Hematopoietic multipotent progenitor cell treated with erythropoietin and hydrocortisone succinate and interleukin-3 and kit ligand, for 8 days (in vitro differentiated cells): ENCODE data around the gene CR1L.
"Not testable (repeated sequence)": the region's sequence is repeated elsewhere in the genome, so short reads cannot be mapped to it uniquely, and the experiment has no call there.

Source experiments
- DNase-seq: peaks from one replicate; pipeline ENCODE4 v3.0.0-alpha.2; 2015

Gene CR1L

DNA sequence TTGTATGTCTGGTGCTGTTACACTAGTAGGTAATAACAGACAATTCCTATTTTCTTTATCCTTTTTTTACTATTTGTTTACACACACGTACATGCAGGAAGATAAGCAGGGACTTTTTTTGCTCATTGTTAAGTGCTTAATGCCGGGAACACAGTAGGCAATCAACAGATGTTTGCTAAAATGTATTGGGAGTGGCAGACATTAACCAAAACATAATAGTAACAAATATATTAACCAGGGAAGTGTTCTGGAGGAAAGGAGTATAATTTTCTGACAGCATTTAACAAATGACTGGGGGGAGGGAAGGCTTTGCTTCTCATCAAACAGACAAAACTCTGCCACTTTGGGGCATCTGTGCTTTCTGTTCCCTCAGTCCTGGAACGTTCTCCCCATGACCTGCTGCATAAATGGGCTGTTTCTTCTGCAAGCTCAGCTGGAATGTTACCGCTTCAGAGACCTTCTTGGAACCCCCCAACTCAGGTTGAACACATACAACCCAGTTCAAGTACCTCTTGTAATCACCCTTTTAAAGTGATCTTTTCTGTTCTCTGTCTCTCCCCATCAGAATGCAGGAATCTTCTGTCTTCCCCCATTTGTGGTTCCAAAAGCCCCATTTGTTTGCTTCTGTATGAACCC lies 2.1 kb downstream of the CR1L start:
- DNase-seq = no peak

DNA sequence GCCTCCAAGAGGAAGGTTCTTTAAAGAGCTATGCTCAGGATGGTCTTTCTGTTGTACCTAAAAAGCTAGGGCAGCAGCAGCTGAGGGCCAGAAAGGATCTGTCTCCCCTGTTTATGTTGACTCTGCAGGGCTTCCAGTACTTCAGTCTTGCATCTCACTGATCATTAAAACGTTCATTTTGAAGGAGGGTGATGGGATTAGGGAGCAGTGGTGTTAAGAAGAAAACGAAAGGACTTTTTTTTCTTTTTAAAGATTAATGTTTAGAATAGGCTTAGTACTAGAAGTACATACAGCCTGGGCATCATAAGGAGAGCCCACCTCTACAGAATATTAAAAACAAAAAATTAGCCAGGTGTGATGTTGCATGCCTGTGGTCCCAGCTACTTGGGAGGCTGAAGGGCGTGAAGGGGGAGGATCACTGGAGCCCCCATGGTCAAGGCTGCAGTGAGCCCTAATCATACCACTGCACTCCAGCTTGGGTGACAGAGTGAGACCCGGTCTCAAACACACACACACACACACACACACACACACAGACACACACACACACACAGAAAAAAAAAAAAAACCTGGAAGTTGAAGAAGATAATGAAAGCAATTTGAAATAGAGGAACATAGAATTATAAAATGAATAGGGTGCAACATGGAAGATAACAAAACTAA lies 2.9 kb downstream of the CR1L start:
- no peak for DNase-seq

DNA sequence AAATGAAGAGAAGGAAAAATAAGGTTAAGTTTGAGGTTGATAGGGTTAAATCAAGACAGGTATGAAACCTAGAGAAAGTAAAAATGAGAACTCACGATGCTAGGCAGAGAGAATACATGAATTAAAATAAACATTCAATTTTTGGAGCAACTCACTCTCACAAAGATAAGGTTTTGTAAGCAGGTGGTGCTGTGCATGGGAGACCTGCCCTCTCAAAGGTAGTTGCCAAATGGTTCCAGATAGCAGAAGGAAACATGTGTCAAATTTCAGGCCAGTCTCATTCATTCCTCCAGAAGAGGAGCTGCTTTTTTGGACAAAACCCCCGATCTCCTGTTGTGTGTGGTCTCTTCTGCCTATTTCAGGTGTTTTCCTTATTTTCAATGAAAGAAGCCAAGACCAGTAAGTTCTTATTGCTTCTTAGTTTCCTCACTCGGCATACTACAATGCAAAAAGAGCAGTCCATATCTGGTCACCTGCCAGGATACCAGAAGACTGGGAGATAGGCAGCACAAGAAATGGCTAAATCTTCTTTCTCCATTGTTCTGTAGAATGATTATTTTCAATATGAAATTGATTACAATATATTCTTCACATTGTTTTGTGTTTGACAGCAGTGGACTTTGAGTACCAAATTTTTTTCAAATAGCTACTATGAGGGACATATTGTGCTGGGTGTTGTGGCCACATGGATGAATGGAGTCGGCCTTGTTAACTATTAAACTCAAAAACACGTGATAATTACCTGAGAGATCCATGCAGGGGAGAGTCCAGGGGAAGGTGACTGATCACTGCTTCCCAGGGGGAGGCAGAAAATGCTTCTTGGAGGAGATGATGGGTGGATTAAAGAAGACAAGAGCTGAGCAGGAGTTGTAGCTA lies 3.6 kb downstream of the CR1L start:
- peak; percentile 49 for DNase-seq

DNA sequence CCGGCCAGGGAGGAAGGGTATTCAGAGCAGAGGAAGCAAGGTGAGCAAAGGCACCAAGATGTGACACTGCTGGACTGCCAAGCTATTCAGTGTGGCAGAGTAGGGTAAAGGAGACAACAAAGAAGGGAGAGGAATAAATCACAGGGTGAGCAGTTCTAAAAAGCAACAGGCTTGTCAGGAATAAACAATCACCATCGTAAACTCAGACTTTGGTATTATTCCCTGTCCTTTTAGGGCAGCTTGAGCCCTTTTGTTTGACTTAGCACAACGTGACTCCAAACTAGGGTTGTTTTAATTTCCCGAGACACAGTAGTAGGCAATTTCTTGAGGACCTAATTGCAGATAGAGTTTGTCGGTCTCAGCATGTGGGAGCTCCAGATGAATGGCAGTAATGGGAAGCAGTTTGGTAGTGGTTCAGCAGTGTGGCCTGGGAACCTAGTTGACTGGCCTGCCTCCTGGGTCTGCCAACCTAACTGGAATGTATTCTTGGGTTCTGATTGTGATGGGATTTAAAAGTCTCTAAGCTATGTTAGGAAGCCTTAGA lies 4.3 kb downstream of the CR1L start:
- DNase-seq = no peak

DNA sequence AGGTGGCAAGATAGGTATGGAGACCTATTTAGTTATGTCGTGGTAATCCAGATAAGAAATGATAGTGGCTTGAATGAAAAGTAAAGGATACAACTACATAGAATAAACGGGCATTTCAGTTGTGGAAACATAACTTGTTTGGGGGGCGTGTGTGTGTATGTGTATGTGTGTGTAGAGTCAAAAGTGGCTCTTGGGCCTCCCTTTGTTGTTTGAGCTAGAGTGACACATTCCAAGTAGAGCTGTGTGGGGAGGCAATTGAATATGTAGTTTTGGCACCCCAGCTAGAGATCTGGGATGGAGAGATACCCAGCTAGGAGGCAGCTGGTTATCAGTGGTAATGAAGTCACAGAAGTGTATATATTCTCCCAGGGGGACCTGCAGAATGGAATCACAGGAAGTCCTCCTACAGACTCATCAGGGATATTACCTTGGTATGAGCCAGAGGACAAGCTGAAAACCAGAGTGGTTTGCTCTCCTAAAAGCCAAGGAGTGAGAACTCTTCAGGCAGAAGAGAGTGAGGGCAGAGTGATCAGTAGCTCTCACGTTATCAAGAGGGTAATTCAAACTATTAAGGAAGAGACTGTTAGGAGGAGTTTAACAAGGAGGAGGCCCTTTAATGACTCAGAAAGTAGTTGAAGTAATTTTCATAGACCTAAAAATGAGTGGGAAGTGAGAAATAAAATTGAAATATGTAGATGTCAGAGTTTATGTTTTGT lies 5.1 kb downstream of the CR1L start:
- peak; percentile 94 for DNase-seq

DNA sequence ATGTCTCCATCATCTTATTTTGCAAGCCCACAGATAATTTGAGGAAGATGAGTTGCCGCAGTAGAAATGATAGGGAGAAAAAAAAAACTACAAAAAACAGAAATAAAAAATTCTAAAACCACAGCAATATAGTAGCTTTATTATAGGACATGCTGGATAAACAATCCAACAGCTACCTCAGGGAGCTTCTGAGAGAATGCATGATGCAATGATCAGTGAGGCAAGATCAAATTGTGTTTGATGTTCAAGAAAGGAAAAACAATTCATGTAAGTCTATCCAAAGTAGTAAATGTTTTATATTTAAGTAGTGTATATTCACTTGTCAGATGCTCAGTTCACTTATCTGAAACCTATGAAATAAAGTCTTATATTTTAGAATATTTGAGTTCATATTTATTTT lies 6.7 kb downstream of the CR1L start:
- no peak for DNase-seq

DNA sequence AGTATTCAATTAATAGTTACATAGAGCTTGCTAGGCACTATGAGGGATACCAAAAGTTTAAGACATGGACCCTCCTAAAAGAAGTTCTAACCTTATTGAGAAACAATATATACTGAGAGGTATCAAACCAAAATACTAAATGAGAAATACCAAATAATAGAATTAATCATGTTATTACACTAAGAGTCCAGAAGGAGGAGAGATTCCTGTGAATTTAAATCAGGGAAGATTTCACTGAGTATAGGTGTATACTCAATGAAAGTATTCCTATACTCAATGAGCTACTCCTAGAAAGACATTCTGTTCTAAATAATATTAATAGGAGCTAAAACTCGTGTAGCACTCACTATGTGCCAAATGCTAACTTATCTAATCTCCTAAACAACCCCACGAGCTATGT lies 9.4 kb downstream of the CR1L start:
- DNase-seq = no peak

DNA sequence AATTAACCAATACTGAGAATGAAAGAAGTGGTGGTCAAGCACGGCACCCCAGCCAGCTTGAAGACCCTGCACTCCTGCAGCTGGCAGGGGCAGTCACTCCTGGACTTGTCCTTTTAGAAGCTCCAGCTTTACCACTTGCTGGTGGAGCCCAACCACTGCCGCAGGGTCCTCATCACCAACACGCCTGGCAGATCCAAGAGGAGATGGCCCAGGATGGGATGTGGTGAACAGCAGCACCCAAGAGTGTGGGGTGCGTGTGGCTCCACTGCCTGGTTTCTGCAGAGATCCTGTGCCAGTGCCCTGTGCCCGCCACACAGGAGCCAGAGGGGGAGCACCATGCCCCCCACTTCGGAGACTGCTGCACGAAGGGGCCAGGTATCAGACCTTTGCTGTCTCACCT lies 13.5 kb downstream of the CR1L start:
- DNase-seq = no peak

DNA sequence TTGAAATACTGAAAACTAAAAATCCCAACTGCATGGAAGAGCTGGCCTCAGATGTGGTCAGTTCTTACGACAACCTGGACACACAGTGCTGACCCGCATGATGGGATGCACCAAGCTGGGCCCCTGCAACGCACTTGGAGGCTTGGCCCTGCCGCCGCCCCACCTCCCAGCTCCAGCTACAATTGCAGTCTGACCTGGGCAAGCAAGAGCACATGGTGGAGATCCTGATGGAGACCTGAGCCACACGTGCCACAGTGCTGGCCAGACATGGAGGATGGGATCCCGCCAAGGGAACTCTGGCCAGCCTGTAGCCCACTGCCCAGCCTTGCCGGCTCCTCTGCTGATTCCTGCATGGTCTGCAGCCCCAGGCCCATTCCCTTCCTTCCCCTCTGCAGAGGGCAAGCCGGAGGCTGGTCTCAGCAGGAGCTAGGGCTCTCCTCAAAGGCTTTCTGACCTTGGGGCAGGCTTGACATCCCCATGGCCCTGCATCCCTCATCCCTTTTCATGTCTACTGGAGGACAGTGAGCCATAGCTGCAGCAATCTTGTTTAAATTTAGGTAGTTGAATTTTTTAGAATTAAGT lies 14.1 kb downstream of the CR1L start:
- no peak for DNase-seq

DNA sequence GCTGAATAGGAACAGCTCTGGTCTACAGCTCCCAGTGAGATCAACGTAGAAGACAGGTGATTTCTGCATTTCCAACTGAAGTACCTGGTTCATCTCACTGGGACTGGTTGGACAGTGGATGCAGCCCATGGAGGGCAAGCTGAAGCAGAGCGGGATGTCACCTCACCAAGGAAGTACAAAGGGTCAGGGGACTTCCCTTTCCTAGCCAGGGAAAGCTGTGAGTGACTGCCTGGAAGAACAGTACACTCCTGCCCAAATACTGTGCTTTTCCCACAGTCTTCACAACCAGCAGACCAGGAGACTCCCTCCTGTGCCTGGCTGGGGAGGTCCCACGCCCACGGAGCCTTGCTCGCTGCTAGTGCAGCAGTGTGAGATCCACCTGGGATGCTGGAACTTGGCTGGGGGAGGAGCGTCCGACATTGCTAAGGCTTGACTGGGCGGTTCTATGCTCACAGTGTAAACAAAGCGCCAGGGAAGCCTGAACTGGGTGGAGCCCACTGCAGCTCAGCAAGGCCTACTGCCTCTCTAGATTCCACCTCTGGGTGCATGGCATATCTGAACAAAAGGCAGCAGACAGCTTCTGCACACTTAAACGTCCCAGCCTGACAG lies 14.7 kb downstream of the CR1L start:
- DNase-seq = no peak

DNA sequence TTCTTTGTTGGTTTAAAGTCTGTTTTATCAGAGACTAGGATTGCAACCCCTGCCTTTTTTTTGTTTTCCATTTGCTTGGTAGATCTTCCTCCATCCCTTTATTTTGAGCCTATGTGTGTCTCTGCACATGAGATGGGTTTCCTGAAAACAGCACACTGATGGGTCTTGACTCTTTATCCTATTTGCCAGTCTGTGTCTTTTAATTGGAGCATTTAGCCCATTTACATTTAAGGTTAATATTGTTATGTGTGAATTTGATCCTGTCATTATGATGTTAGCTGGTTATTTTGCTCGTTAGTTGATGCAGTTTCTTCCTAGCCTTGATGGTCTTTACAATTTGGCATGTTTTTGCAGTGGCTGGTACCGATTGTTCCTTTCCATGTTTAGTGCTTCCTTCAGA lies 16.5 kb downstream of the CR1L start:
- not testable (repeated sequence) for DNase-seq

DNA sequence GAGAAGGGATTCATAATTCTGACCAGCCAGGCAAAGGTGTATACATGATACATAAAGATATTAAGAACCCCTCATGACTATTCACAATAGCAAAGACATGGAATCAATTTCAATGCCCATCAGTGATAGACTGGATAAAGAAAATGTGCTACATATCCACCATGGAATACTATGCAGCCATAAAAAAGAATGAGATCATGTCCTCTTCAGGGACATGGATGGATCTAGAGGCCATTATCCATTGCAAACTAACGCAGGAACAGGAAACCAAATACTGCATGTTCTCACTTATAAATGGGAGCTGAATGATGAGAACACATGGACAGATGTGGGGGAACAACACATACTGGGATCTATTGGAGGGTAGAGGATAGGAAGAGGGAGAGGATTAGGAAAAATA lies 21.4 kb downstream of the CR1L start:
- no peak for DNase-seq

DNA sequence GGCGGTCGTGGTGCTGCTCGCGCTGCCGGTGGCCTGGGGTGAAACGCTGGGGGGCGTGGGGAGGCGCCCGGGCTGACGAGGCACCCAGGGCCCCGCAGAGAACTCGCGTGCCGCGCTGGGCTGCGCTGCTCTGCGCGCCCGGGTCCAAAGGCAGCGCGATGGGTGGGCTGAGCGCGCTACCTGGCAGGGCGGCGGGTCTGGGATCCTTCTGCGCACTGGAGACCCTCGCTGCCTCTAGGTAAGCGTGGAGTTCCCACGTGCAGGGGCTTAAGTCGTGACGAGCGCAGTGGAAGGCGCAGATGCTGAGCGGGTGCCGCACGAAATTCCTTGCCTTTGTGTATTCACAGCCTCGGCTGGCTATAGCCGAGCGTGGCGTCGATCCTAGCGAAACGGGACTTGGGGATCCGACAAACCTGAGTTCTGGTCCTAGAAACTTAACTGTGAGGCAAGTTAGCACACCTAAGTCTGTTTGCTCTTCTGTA lies 24.6 kb downstream of the CR1L start:
- DNase-seq = no peak

DNA sequence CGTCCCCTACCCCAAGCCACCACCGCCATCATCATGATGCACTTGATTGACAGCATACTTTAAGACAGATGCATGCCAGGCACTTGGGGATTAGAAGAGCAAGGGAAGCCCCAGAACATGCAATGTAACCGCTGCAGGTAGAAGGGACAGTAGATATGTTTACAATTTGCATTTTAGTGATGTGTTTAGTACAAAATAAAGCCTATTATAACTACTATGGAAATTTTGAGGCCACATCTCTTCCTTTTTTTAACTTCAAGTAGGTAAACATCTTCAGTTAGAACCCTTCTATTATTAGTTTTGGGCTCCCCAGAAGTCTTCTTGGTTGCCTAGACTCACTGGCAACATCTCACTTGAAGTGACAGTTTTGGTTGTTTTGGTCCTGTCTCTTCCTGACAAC lies 25.3 kb downstream of the CR1L start:
- DNase-seq = no peak

DNA sequence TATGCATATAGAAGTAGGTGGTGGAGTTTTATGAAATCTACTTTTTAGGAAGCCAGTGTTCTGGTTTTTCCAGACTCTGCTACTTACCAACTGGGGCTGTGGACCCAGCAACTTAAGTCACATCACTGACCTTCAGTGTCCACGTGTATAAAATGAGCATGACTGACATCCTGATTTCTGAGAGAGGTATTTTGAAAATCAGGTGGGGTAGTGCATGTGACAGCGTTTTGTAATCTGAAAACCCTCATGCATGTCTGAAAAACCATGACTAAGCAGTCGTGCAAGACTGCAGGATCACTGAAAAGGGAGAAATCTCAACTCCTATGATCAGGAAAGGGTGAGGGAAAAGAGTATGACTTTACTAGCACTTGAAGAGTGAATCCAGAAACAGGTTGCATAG lies 26.1 kb downstream of the CR1L start:
- no peak for DNase-seq

DNA sequence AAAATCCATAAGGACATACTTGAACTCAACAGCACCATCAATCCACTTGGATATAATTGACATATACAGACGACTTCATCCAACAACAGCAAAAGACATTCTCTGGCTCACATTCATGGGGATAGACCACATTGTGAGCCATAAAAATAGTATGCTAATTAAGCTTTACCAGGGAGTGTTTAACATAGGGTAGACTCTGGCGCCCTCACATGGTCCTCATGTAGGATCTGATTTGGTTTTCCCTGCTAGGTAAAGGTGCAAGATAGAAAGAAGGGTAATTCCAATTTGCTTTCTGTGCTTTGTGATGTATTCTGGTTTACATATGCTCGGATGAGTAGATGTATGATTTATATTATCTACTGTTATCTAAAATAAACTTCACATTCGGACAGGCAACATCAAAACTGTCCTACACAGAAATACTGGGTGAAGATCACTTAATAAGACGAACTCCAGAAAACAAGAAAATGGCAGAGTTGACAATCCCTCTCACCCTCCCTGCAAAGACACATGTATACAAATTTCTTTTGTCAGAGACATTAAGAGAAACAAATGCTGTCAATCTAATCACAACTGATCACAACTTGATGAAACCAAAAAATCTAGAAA lies 27.7 kb downstream of the CR1L start:
- DNase-seq = peak; percentile 77

DNA sequence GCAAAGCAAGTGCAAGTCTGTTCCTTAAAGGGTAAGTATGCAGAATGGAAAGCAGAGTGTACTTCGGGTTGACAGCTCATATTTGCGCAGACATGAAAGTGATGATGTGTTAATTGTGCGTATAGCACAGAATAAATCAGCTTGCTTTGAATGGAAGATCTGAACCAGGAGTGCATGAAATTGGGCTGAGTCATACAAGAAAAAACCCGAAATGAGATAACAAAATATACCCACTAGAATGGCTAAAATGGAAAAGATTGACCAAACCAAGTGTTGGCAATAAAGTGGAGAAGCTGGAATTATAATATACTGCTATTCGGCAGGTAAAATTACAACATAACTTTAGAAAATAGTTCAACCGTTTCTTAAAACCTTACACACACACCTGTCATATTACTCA lies 28.5 kb downstream of the CR1L start:
- DNase-seq = no peak

DNA sequence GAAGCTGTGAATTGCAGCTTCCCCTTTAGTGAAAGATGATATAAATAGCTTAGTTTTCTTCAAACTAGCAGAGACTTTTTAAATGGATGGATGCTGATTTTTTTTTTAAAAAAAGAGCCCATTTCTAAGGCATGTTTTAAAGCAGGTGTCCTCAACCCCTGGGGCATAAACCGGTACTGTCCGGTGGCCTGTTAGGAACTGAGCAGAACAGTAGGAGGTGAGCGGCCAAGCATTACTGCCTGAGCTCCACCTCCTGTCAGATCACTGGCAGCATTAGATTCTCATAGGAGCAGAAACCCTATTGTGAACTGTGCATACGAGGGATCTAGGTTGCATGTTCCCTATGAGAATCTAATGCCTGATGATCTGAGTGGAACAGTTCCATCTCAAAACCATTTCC lies 31.2 kb downstream of the CR1L start:
- no peak for DNase-seq

DNA sequence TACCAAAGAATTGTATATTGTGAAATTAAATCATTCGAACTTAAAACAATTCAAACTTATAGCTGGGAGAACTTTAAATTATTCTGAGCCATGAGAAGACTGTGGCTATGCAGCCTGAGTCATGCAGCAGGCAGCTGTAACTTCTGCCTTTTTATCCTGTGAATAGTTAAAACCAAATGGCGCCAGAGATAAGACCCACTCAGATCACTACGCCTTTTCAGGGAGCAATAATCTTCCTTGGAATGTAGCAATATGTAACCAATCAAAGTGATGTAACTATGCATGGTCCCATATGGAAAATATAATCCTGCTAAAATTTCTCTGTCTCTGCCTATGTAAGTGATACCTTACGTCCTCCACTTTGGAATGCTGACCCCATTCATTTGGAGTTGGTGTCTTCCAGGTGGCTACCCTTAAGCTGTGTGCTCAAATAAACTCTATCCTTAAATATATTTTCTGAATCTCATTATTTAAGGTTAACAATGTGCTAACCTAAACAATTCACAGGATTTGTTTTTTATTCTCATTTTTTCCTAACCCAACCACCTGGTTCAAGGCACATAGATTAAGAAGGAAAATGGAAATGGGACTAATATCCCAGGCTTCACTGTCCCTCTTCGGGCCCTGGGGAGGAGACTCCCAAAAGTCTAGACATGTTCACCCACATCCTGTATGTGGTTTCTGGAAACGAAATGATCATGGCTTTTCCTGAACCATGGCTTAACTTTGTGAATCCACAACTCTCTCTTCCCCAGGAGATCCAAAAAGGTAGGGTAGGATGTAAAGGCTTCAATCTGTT lies 35.9 kb downstream of the CR1L start:
- peak; percentile 73 for DNase-seq

DNA sequence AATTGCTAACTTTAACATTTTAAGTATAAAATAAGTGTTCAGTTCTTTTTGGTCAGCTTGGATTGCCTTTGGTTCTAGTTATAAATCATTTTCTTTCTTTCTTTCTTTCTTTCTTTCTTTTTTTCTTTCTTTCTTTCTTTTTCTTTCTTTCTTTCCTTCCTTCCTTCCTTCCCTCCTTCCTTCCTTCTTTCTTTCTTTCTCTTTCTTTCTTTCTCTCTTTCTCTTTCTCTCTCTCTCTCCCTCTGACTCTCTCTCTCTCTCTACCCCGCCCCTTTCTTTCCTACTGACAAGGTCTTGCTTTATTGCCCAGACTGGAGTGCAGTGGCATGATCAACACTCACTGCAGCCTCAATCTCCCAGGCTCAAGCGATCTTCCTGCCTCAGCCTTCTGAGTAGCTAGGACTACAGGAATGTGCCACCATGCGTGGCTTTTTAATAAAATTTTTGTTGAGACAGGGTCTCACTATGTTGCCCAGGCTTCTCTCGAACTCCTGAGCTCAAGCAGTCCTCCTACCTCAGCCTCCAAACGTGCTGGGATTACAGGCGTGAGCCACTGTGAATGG lies 38.0 kb downstream of the CR1L start:
- DNase-seq = not testable (repeated sequence)
